Dermis microvascular lymphatic vessel endothelial cell (primary cell): Measurements from ENCODE around the gene POLR1H. TPM values are rescaled to one million over a fixed set of nuclear protein-coding genes. Genes with fewer than 3 reads are reported as not detected.

Experiments
- total RNA-seq: library from RNA; depleted of rRNA; stranded (reverse); fragments of >200 nt; gene quantifications from 2 replicates; pipeline ENCODE4 v1.2.1, GENCODE V29; 2014

The POLR1H gene
- total RNA-seq, 1 donor from 2014 or later: 36.2 TPM

Other genes starting within 250 kb of the POLR1H start
- not detected in 2 replicates for gene HLA-G, start 233.4 kb upstream of the POLR1H start, total RNA-seq
- 519 and 1,118 TPM in 2 replicates for gene HLA-A, start 118.7 kb upstream of the POLR1H start, total RNA-seq
- gene PPP1R11, start 5.9 kb downstream of the POLR1H start, total RNA-seq: 8.6 and 12.0 TPM in 2 replicates
- not detected in 2 replicates for gene RNF39, start 14.5 kb downstream of the POLR1H start, total RNA-seq
- gene TRIM31, start 51.8 kb downstream of the POLR1H start, total RNA-seq: not detected in 2 replicates
- gene TRIM40, start 74.9 kb downstream of the POLR1H start, total RNA-seq: not detected in 2 replicates
- gene TRIM10, start 99.9 kb downstream of the POLR1H start, total RNA-seq: not detected in 2 replicates
- gene TRIM15, start 102.3 kb downstream of the POLR1H start, total RNA-seq: not detected in 2 replicates
- 18.5 and 23.6 TPM in 2 replicates for gene TRIM26, start 152.1 kb downstream of the POLR1H start, total RNA-seq